ENCODE results near the gene COL1A2. TPM values are rescaled to one million over a fixed set of nuclear protein-coding genes. Genes with fewer than 3 reads are reported as not detected.

The COL1A2 gene
- total RNA-seq, 1 experiment from 2014 or later = 81.2 TPM

- ChIA-PET CTCF (interaction anchor here (0.9 kb wide), 1 partner anchor 32 kb away, joined by 3 read pairs; no protein-coding TSS in a partner anchor), POLR2A (no interaction called here)
- H3K4me1 Mint-ChIP-seq = no peaks in the 10 kb centered on the region
- ATAC-seq (no peak), DNase-seq (ENCODE audit: low spot score) (no peak)
- H3K9me3 Mint-ChIP-seq = no peaks in the 10 kb centered on the region
- H3K27me3 Mint-ChIP-seq (ENCODE audit: low read depth) = no peaks in the 10 kb centered on the region
- no peak overlapping the region for H3K4me3 Mint-ChIP-seq
- TF ChIP-seq ZNF671 (CRISPR knock-in tag; IDR thresholded peaks at IDR 0.05) (no peak), JAZF1 (CRISPR knock-in tag; IDR thresholded peaks at IDR 0.05) (no peak), SMAD4 (CRISPR knock-in tag; IDR thresholded peaks at IDR 0.05) (no peak), NR3C1 (CRISPR knock-in tag; conservative IDR thresholded peaks at IDR 0.05; ENCODE audit: low read depth) (no peak)
- H3K36me3 Mint-ChIP-seq = peaks cover 72% of the 10 kb centered on the region
- no peak overlapping the region for H3K27ac Mint-ChIP-seq
Measured at GRCh38 chr7:94426980-94427875, 32.5 kb downstream of the COL1A2 start.

GRCh38 chr7:94429153-94429552 is 34.5 kb downstream of the COL1A2 start:
- Mint-ChIP-seq H3K27me3 (ENCODE audit: low read depth) (no peaks in the 10 kb centered on the region), H3K4me3 (no peak overlapping the region), H3K27ac (no peak overlapping the region), H3K36me3 (peaks cover 58% of the 10 kb centered on the region), H3K4me1 (no peaks in the 10 kb centered on the region), H3K9me3 (no peaks in the 10 kb centered on the region)
- no peak for TF ChIP-seq ZNF423 (CRISPR knock-in tag; IDR thresholded peaks at IDR 0.05)
- no peak for TF ChIP-seq SP1 (CRISPR knock-in tag; conservative IDR thresholded peaks at IDR 0.05)
- TF ChIP-seq IRF2 (CRISPR knock-in tag; IDR thresholded peaks at IDR 0.05; ENCODE audit: borderline replicate concordance, low read depth) = no peak
- no peak for TF ChIP-seq PRRX2 (CRISPR knock-in tag; IDR thresholded peaks at IDR 0.05)
- no peak for TF ChIP-seq ZNF219 (CRISPR knock-in tag; IDR thresholded peaks at IDR 0.05; ENCODE audit: borderline replicate concordance)
- no peak for TF ChIP-seq NR2C2 (CRISPR knock-in tag; IDR thresholded peaks at IDR 0.05)
- no peak for TF ChIP-seq NFATC4 (CRISPR knock-in tag; IDR thresholded peaks at IDR 0.05)
- no peak for TF ChIP-seq ZNF671 (CRISPR knock-in tag; IDR thresholded peaks at IDR 0.05)
- no peak for TF ChIP-seq ZNF263 (CRISPR knock-in tag; IDR thresholded peaks at IDR 0.05; ENCODE audit: low read depth)
- no peak for TF ChIP-seq FOXP1 (CRISPR knock-in tag; IDR thresholded peaks at IDR 0.05; ENCODE audit: borderline replicate concordance)
- TF ChIP-seq ZMAT4 (CRISPR knock-in tag; IDR thresholded peaks at IDR 0.05) = no peak
- no peak for TF ChIP-seq ESRRA (CRISPR knock-in tag; IDR thresholded peaks at IDR 0.05; ENCODE audit: borderline replicate concordance)
- no peak for TF ChIP-seq MLX (CRISPR knock-in tag; IDR thresholded peaks at IDR 0.05)
- no peak for TF ChIP-seq OVOL2 (CRISPR knock-in tag; IDR thresholded peaks at IDR 0.05; ENCODE audit: borderline replicate concordance)
- no peak for TF ChIP-seq RELA (CRISPR knock-in tag; IDR thresholded peaks at IDR 0.05; ENCODE audit: borderline replicate concordance)
- TF ChIP-seq NFYB (CRISPR knock-in tag; conservative IDR thresholded peaks at IDR 0.05; ENCODE audit: low read depth) = no peak
- ATAC-seq (no peak), DNase-seq (ENCODE audit: low spot score) (no peak)
- CTCF ChIA-PET = no interaction called here
- POLR2A ChIA-PET = no interaction called here

GRCh38 chr7:94431176-94431575 is 36.5 kb downstream of the COL1A2 start:
- DNase-seq (ENCODE audit: low spot score) (no peak), ATAC-seq (no peak)
- Mint-ChIP-seq H3K27ac (no peak overlapping the region), H3K4me1 (0 out of 2 replicates have a peak, but pooled peaks cover 1% of the 10 kb centered on the region), H3K36me3 (peaks cover 39% of the 10 kb centered on the region), H3K27me3 (ENCODE audit: low read depth) (no peaks in the 10 kb centered on the region), H3K4me3 (no peak overlapping the region), H3K9me3 (no peaks in the 10 kb centered on the region)
- POLR2A ChIA-PET = no interaction called here
- TF ChIP-seq ERG (CRISPR knock-in tag; IDR thresholded peaks at IDR 0.05) = no peak
- CTCF ChIA-PET = interaction anchor here (1.3 kb wide), 1 partner anchor 142 kb away, joined by 3 read pairs; no protein-coding TSS in a partner anchor

Measured in WTC11 (cell line).